ENCODE results near the gene ATAD1.

GRCh38 chr10:87702260-87702972, 115.6 kb downstream of the ATAD1 start:
- TF ChIP-seq, protein P1, sequence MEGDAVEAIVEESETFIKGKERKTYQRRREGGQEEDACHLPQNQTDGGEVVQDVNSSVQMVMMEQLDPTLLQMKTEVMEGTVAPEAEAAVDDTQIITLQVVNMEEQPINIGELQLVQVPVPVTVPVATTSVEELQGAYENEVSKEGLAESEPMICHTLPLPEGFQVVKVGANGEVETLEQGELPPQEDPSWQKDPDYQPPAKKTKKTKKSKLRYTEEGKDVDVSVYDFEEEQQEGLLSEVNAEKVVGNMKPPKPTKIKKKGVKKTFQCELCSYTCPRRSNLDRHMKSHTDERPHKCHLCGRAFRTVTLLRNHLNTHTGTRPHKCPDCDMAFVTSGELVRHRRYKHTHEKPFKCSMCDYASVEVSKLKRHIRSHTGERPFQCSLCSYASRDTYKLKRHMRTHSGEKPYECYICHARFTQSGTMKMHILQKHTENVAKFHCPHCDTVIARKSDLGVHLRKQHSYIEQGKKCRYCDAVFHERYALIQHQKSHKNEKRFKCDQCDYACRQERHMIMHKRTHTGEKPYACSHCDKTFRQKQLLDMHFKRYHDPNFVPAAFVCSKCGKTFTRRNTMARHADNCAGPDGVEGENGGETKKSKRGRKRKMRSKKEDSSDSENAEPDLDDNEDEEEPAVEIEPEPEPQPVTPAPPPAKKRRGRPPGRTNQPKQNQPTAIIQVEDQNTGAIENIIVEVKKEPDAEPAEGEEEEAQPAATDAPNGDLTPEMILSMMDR (IDR thresholded peaks at IDR 0.05; ENCODE audit: insufficient read depth, low read depth, low read length) = no peak
- no peak for TF ChIP-seq EZH2 (IDR thresholded peaks at IDR 0.05; ENCODE audit: insufficient read depth, low read length)

Data from astrocyte (in vitro differentiated cells and primary cell).